ENCODE measurements around the gene COIL.
A peak's percentile ranks its signal among the peaks of the same experiment; 100 is the strongest.
"Not testable (repeated sequence)": the region's sequence is repeated elsewhere in the genome, so short reads cannot be mapped to it uniquely, and the experiment has no call there.

Gene COIL, protein sequence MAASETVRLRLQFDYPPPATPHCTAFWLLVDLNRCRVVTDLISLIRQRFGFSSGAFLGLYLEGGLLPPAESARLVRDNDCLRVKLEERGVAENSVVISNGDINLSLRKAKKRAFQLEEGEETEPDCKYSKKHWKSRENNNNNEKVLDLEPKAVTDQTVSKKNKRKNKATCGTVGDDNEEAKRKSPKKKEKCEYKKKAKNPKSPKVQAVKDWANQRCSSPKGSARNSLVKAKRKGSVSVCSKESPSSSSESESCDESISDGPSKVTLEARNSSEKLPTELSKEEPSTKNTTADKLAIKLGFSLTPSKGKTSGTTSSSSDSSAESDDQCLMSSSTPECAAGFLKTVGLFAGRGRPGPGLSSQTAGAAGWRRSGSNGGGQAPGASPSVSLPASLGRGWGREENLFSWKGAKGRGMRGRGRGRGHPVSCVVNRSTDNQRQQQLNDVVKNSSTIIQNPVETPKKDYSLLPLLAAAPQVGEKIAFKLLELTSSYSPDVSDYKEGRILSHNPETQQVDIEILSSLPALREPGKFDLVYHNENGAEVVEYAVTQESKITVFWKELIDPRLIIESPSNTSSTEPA

GRCh38 chr17:56960596-56961538, at the start of gene COIL:
TSS of gene COIL (minus strand) at chr17:56961050. CDS start at chr17:56961019, 31 bp downstream.
- DNase-seq (ENCODE audit: low spot score) = peak; percentile 96

GRCh38 chr17:57010487-57010886, 49.6 kb upstream of the COIL start:
- no peak for DNase-seq (ENCODE audit: low spot score)

DNA sequence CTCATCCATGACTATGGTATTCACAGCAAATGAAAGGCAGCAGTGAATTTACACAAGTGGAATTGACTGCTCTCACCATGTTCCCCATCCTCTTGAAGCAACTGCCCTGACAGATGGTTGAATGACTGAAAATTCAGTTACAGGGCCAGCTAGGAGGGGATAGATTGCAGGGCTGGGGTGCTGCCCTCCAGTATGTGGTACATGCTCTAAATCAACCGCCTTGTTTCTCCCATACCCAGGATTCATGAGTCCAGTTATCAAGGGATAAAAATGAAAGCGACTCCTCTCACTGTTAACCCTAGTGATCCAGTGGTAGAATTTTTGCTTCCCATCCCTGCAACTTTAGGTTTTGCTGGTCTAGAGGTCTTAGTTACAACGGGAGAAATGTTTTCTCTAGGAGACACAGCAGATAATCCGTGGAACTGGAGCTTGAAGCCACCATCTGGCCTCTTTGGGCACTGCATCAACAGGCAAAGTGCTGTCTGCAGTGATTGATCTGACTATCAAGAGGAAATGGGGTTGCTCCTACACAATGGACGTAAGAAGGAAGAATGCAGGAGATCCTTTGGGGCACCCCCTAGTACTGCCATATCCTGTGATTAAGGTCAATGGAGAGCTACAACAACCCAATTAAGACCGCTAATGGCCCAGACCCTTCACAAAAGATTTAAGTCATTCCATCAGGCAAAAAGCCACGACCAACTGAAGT, 49.0 kb upstream of the COIL start:
- DNase-seq (ENCODE audit: low spot score) = peak; percentile 78

- DNase-seq (ENCODE audit: low spot score) = no peak
Observed at GRCh38 chr17:57008958-57009357, 48.1 kb upstream of the COIL start.

GRCh38 chr17:57006040-57006439, 45.2 kb upstream of the COIL start:
- DNase-seq (ENCODE audit: low spot score) = no peak

GRCh38 chr17:57004944-57005579, 44.2 kb upstream of the COIL start:
- DNase-seq (ENCODE audit: low spot score) = no peak

- no peak for DNase-seq (ENCODE audit: low spot score)
Observed at GRCh38 chr17:57002904-57003303, 42.1 kb upstream of the COIL start.

GRCh38 chr17:57001541-57001940, 40.7 kb upstream of the COIL start:
- no peak for DNase-seq (ENCODE audit: low spot score)

DNA sequence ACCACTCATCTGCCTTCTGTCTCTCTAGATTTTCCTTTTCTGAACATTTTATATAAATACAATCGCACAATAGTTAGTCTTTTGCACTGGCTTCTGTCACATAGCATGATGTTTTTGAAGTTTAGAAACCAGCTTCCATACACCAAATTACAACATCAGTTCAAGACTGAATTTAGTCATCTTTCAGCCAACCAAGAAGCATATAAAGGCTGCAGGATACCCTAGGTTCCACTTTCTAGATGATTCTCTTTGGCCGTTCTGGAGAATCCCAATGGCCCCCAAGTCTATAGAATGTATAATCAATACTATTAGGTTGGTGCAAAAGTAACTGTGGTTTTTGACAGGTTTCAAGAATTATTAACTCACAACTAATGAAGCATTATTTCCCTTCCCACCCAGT, 36.5 kb upstream of the COIL start:
- DNase-seq (ENCODE audit: low spot score) = no peak

GRCh38 chr17:56995766-56996165, 34.9 kb upstream of the COIL start:
- DNase-seq (ENCODE audit: low spot score) = no peak

- peak; percentile 62 for DNase-seq (ENCODE audit: low spot score)
Observed at GRCh38 chr17:56994009-56994792, 33.4 kb upstream of the COIL start.

GRCh38 chr17:56992364-56992763, 31.5 kb upstream of the COIL start:
- no peak for DNase-seq (ENCODE audit: low spot score)

- DNase-seq (ENCODE audit: low spot score) = no peak
Observed at GRCh38 chr17:56988901-56989572, 28.2 kb upstream of the COIL start.

DNA sequence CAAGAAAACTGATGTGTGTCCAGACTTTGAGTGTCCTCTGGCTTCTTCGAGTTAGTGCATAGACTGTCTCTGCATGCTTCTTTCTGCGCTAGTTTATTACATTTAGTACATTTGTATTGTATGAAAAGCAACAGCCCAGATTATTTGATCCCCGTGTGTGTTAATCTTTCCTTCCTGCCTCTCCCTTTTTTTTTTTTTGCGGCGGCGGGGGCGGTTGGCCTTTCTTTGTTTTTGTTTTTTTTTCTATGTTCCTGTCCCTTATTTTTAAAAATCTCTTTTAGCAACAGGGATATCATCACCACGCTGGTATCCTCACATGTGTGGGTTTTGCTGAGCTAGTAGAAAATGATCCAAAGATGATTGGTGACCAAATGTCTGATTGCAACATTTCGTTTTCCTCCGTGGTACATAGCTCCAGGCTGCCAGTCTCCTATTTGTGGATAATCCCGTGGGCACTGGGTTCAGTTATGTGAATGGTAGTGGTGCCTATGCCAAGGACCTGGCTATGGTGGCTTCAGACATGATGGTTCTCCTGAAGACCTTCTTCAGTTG, 26.5 kb upstream of the COIL start:
- no peak for DNase-seq (ENCODE audit: low spot score)

DNA sequence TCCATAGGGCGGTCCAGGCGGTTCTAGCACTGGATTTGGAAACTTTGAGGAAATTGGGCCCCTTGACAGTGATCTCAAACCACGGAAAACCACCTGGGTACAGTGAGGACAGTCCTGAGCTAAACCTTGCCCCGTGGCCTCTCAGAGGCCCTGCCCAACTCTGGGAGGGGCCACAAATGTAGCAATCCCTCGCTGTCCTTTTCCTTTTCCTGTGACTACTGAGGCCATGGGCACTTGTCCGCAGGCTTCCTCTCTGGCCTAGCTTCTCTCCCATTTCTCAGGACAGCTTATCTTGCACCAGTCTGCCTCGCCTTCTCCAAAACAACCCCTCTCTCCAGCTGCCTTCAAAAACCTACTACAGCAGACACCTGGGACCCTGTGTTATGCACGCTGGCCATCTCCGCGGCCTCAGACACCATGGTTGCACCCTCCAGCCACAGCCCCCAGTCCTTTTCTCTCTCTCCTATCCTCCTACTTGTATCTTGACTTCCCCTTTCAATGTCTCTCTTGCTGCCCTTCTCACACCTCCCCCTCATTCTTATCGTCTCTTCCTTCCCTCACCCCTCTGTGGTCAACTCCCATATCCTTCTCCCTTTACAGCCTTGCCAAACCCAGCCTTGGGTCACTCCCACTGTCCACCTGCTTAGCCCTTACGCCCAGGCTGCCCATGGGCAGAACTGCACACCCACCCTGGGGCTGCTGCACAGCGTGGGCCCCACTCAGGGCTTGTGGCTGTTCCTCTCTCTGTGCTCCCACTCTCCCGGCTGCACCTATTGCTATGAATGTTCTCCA, 24.7 kb upstream of the COIL start:
- no peak for DNase-seq (ENCODE audit: low spot score)

- no peak for DNase-seq (ENCODE audit: low spot score)
Observed at GRCh38 chr17:56983366-56983765, 22.5 kb upstream of the COIL start.

DNA sequence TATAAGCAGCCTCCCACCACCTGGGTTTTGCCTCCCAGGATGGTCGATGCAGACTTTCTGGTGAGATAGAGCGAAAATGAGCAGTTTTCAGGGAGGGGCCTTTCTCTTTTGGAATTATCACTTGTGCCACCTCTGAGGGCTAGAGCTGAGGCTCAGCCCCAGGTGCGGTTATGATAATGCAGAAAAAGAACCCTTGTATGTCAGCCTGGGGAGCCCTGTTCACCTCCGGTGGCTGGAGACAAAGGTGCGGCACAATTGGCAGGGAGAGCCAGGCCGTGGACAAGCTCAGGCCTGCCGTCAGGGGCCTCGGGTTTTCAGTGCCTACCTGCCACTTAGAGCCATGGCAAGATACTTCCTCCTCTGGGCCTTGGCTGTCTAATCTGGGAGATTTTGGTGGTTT, 21.5 kb upstream of the COIL start:
- no peak for DNase-seq (ENCODE audit: low spot score)

DNA sequence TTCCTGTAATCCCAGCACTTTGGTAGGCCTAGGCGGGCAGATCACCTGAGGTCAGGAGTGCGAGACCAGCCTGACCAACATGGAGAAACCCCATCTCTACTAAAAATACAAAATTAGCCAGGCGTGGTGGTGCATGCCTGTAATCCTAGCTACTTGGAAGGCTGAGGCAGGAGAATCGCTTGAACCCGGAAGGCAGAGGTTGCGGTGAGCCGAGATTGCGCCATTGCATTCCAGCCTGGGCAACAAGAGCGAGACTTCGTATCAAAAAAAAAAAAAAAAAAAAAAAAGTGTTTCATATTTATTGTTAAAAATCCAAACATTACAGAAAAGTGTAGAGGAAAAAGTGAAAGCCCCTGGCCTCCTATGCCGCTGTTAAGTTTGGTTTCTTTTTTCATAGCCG, 19.7 kb upstream of the COIL start:
- DNase-seq (ENCODE audit: low spot score) = not testable (repeated sequence)

GRCh38 chr17:56979091-56979480, 18.2 kb upstream of the COIL start:
- no peak for DNase-seq (ENCODE audit: low spot score)

Data from GM03348 (cell line).